NCI-H524 treated with DMSO at 0.1 percent for 48 hours (cell line): ENCODE results near the gene PLA2G12B.
"Not testable (repeated sequence)": the region's sequence is repeated elsewhere in the genome, so short reads cannot be mapped to it uniquely, and the experiment has no call there.

ENCODE experiments used
- DNase-seq: peaks from one replicate; lab custom pipeline; 2025; lab: John Stamatoyannopoulos, UW

PLA2G12B gene

GRCh38 chr10:72954596-72955554 is at the start of gene PLA2G12B:
PLA2G12B (minus strand) TSS chr10:72954806; CDS start chr10:72954685, 121 bp downstream.
- DNase-seq, result peak; percentile 83

GRCh38 chr10:73003822-73004221 is 49.2 kb upstream of the PLA2G12B start:
- DNase-seq, result no peak

- no peak for DNase-seq
Observed at GRCh38 chr10:73000973-73001372, 46.4 kb upstream of the PLA2G12B start.

GRCh38 chr10:72997099-72997498 is 42.5 kb upstream of the PLA2G12B start:
- no peak for DNase-seq

GRCh38 chr10:72995459-72995858 is 40.9 kb upstream of the PLA2G12B start:
- DNase-seq, result not testable (repeated sequence)

GRCh38 chr10:72989771-72990170 is 35.2 kb upstream of the PLA2G12B start:
- DNase-seq, result not testable (repeated sequence)

- not testable (repeated sequence) for DNase-seq
Observed at GRCh38 chr10:72984618-72985017, 30.0 kb upstream of the PLA2G12B start.

GRCh38 chr10:72981882-72982529 is 27.4 kb upstream of the PLA2G12B start:
- no peak for DNase-seq

GRCh38 chr10:72981028-72981881 is 26.6 kb upstream of the PLA2G12B start:
- DNase-seq, result no peak

- no peak for DNase-seq
Observed at GRCh38 chr10:72980348-72980747, 25.7 kb upstream of the PLA2G12B start.

GRCh38 chr10:72979709-72980108 is 25.1 kb upstream of the PLA2G12B start:
- no peak for DNase-seq

GRCh38 chr10:72976886-72977285 is 22.3 kb upstream of the PLA2G12B start:
- DNase-seq, result no peak

GRCh38 chr10:72956001-72956400 is 1.4 kb upstream of the PLA2G12B start:
- no peak for DNase-seq

GRCh38 chr10:72954230-72954595 is 393 bp downstream of the PLA2G12B start:
- no peak for DNase-seq

- no peak for DNase-seq
Observed at GRCh38 chr10:72953687-72954086, 919 bp downstream of the PLA2G12B start.

- DNase-seq, result no peak
Observed at GRCh38 chr10:72952642-72953158, 1.9 kb downstream of the PLA2G12B start.

GRCh38 chr10:72952189-72952588 is 2.4 kb downstream of the PLA2G12B start:
- DNase-seq, result no peak

- no peak for DNase-seq
Observed at GRCh38 chr10:72951760-72952159, 2.8 kb downstream of the PLA2G12B start.

- DNase-seq, result no peak
Observed at GRCh38 chr10:72948762-72949161, 5.8 kb downstream of the PLA2G12B start.

- DNase-seq, result no peak
Observed at GRCh38 chr10:72946963-72947362, 7.6 kb downstream of the PLA2G12B start.

- DNase-seq, result no peak
Observed at GRCh38 chr10:72943498-72944234, 10.9 kb downstream of the PLA2G12B start.
